ENCODE data around the gene CTSW.

CTSW gene

GRCh38 chr11:65868076-65868667, 11.5 kb upstream of the CTSW start:
- no peak for DNase-seq

GRCh38 chr11:65868907-65869306, 10.7 kb upstream of the CTSW start:
- DNase-seq: no peak

DNA sequence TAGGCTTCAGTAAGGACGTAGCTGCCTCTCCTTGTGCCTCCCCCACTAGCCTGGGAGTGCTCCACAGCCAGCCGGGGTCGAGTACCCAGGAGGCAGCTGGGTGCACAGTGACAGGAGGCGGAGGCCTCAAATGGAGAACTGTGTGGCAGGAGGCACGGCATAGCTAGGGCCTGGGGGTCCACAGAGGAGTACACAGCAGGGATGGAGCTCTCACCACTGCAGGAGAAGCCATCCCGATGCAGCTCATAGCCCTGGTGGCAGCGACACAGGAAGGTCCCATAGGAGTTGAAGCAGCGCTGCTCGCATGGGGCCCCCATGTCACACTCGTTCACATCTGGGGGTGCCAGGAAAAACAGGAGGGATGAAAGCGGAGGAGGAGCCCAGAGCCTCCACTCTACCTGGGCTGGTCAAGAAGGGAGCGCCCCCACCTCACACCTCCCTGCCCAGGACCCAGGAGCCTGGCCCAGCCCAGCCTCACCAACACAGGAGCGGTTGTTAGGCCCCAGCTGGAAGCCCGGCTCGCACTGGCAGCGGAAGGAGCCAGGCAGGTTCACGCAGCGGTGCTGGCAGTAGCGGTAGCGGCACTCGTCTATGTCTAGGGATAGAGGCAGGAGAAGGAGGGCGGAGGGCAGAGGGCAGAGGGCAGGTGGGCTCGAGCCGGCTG, 9.9 kb upstream of the CTSW start:
- no peak for DNase-seq

GRCh38 chr11:65870307-65870658, 9.4 kb upstream of the CTSW start:
- DNase-seq: no peak

- peak; percentile 78 for DNase-seq
Observed at GRCh38 chr11:65870706-65871681, 8.6 kb upstream of the CTSW start.

DNA sequence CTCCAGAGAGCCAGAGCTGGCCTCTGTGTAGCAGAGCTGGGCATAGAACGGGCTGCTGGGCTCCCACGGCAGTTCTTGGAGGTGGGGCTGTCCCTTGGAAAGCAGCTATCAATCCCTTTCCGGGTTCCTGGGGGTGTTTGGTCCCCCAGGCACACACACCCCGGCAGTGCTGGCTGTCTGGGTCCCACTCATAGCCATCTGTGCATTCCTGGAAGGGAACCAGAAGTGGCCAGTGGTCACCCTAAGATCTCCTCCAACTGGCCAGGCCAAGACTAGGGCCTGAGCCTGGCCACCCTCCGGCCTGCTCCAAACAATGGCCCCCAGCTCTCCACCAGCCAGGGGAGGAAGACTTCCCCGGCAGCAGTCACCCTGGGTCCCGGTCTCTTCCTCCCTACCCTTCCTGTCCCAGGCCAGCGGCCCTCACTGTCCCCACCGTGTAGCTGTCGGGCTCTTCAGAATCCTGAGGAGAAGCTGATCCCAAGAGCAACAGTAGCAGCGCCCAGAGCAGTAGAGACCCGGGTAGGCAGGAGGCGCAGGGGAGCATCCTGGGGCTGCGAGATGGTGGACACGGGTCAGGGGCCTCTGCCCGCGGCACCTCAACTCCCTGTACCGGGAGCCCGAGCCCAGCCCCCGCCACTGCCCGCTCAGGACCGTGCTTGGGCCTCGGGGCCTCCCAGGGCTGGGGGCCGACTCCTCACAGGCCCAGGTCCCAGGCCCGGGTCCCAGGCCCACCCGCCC, 7.7 kb upstream of the CTSW start:
- no peak for DNase-seq

- DNase-seq: no peak
Observed at GRCh38 chr11:65872586-65873317, 6.9 kb upstream of the CTSW start, which contains the start of gene EFEMP2. Gene EFEMP2 (minus strand): TSS chr11:65872800. CDS start chr11:65872354, 446 bp downstream.

DNA sequence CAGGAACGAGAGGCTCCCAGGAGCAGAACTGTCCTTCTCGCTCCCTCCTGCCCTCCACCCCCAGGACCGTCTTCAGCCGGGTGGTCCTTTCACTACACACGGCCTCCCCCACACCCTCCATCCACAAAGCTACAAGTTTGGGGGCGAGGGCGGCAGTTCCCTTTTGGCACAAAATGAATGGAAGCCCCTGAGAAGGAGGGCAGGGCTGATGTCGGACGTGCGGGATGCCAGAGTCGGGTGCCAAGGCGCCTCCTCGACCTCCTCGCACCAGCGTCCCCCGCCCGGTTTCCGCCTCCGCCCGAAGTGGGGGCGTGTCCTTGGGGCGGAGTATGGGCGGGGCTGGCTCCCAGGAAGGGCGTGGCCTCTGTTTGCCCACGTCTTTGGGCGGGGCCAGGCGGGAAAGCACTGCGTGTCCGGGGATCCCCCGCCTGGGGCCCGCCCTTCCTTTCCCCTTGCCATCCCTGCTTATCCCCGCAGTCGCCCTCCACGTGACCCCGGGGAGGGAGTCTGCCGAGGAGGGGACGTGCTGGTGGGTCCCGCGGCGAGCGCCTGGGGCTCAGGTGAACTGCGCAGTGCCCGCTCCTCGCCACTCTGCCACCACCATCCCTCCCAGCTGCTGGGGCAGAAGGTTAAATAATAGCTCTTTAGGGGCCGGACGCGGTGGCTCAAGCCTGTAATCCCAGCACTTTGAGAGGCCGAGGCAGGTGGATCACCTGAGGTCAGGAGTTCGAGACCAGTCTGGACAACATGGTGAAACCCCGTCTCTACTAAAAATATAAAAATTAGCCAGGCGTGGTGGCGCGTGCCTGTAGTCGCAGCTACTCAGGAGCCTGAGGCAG, 6.1 kb upstream of the CTSW start:
- peak; percentile 86 for DNase-seq

GRCh38 chr11:65880027-65880426, 390 bp downstream of the CTSW start:
- DNase-seq: no peak

DNA sequence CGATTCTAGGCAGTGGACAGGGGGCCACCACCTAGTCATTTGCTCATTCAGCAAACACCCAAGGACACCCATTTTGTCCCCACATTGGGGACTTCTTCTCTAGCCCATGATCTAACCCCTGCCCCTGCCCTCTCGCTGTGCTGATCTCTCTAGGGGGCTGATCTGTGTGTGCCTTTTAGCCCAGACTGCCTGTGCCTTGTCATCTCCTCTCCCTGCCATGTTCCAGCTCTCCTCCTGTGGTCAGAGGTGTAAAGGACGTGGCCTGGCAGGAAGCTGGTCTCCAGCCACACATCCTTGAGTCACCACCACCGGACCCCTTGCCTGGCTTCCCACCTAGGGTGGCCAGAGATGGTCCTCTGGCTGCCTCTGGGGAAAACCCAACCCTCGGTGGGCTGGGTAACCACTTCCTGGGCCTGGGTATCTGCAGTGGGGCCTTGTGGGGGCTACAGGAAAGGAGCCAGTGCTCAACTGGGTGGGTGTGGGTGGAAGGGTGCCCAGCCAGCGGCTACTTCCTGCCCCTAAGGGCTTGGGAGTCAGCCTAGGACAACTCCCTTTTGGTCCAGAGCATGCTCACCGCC, 1.3 kb downstream of the CTSW start:
- DNase-seq: no peak

GRCh38 chr11:65882120-65883057, 2.8 kb downstream of the CTSW start:
- DNase-seq: no peak

DNA sequence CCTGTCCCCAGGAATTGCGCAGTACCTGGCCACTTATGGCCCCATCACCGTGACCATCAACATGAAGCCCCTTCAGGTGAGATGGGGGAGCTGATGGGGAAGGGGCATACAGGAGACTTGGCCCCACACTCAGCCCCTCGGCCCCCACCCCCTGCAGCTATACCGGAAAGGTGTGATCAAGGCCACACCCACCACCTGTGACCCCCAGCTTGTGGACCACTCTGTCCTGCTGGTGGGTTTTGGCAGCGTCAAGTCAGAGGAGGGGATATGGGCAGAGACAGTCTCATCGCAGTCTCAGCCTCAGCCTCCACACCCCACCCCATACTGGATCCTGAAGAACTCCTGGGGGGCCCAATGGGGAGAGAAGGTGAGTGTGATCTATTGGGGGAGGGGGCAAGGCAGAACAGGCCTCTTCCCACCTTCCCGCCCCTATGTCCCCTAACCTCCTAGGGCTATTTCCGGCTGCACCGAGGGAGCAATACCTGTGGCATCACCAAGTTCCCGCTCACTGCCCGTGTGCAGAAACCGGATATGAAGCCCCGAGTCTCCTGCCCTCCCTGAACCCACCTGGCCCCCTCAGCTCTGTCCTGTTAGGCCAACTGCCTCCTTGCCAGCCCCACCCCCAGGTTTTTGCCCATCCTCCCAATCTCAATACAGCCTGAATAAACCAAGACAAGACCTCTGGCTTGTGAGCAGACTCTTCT, 3.6 kb downstream of the CTSW start:
- no peak for DNase-seq

GRCh38 chr11:65883786-65884715, 4.4 kb downstream of the CTSW start:
- DNase-seq: no peak

GRCh38 chr11:65884716-65885092, 5.1 kb downstream of the CTSW start:
- peak; percentile 49 for DNase-seq

GRCh38 chr11:65885231-65885630, 5.6 kb downstream of the CTSW start:
- no peak for DNase-seq

DNA sequence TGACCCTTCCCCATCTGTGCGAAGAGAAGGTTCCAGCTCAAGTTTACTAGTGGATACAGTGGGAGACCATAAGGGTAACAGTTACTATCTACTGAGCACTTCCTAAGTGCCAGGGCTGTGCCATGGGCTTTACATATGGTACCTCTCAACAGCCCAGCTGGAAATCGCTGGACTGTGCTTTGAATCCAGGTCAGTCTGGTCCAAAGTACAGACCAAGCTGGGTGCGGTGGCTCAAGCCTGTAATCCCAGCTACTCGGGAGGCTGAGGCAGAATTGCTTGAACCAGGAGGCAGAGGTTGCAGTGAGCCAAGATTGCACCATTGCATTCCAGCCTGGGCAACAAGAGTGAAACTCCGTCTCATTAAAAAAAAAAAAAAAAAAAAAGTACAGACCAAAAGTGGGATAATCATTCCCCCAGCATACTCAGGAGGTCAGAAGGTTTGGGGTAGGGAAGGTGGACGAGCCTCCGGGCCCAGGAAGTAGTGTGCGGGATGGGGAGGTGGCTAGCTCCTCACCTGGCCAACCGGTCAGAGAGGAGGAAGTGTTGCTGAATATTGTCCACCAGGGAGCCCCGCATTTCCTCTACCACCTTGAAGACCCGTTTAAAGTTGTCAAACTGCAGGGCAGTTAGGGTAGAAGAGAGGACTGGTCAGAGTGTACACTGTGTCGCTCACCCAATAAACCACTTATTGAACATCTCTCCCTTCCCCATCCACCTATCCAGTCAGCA, 6.3 kb downstream of the CTSW start:
- DNase-seq: no peak
